Measurements from ENCODE around the gene COL1A2. TPM values are rescaled to one million over a fixed set of nuclear protein-coding genes. Genes with fewer than 3 reads are reported as not detected.

Gene COL1A2
- polyA plus RNA-seq, 1 donor from 2014 or later, result 2.5 TPM

- H4K20me1 ChIP-seq (ENCODE audit: insufficient read depth), result no peaks in the 10 kb centered on the region
- H3F3A ChIP-seq (ENCODE audit: insufficient read depth, low read length, poor library complexity, severe bottlenecking), result no peaks in the 10 kb centered on the region
- peak overlapping the region; percentile 50 for H3K27ac ChIP-seq (ENCODE audit: low read length)
- no peak overlapping the region for H3K9ac ChIP-seq (ENCODE audit: low read length)
- H3K9me3 ChIP-seq (ENCODE audit: low read length), result no peaks in the 10 kb centered on the region
- no peak for TF ChIP-seq RAD21 (conservative IDR thresholded peaks at IDR 0.05)
- TF ChIP-seq EP300 (conservative IDR thresholded peaks at IDR 0.05; ENCODE audit: poor library complexity, severe bottlenecking), result no peak
- no peak for TF ChIP-seq EZH2 (IDR thresholded peaks at IDR 0.05; ENCODE audit: borderline replicate concordance, insufficient read depth, low read length, poor library complexity, severe bottlenecking)
- no peak for TF ChIP-seq TAF1 (IDR thresholded peaks at IDR 0.05; ENCODE audit: low read depth)
- no peak for TF ChIP-seq MXI1 (conservative IDR thresholded peaks at IDR 0.05; ENCODE audit: poor library complexity, severe bottlenecking)
- TF ChIP-seq CTCF (IDR thresholded peaks at IDR 0.05; ENCODE audit: poor library complexity, severe bottlenecking), result no peak
- no peak for TF ChIP-seq SMC3 (conservative IDR thresholded peaks at IDR 0.05; ENCODE audit: poor library complexity)
- no peak for TF ChIP-seq POLR2AphosphoS5 (IDR thresholded peaks at IDR 0.05)
- no peak for TF ChIP-seq REST (IDR thresholded peaks at IDR 0.05; ENCODE audit: borderline replicate concordance)
- H2AFZ ChIP-seq (ENCODE audit: low read depth, low read length), result no peak overlapping the region
- no peaks in the 10 kb centered on the region for H3K9me2 ChIP-seq (ENCODE audit: insufficient read depth, low read length)
- no peak overlapping the region for H3K4me2 ChIP-seq (ENCODE audit: low read length)
- no peaks in the 10 kb centered on the region for H3K36me3 ChIP-seq (ENCODE audit: insufficient read depth, low read length)
- H3K79me2 ChIP-seq (replicated peaks; ENCODE audit: insufficient read depth, low read length), result no peaks in the 10 kb centered on the region
- H3K4me3 ChIP-seq (ENCODE audit: low read length), result no peak overlapping the region
- H3K27me3 ChIP-seq (ENCODE audit: insufficient read depth, low read depth, low read length), result no peaks in the 10 kb centered on the region
Observed at GRCh38 chr7:94412762-94413322, 18.1 kb downstream of the COL1A2 start.

GRCh38 chr7:94414481-94414880 is 19.8 kb downstream of the COL1A2 start:
- H2AFZ ChIP-seq (ENCODE audit: low read depth, low read length), result no peak overlapping the region
- no peak overlapping the region for H3K4me2 ChIP-seq (ENCODE audit: low read length)
- no peaks in the 10 kb centered on the region for H3K9me2 ChIP-seq (ENCODE audit: insufficient read depth, low read length)
- no peak overlapping the region for H3K27ac ChIP-seq (ENCODE audit: low read length)
- H3K4me3 ChIP-seq (ENCODE audit: low read length), result no peak overlapping the region
- no peaks in the 10 kb centered on the region for H3K36me3 ChIP-seq (ENCODE audit: insufficient read depth, low read length)
- H3K9me3 ChIP-seq (ENCODE audit: low read length), result no peaks in the 10 kb centered on the region
- no peaks in the 10 kb centered on the region for H3K79me2 ChIP-seq (replicated peaks; ENCODE audit: insufficient read depth, low read length)
- H3K27me3 ChIP-seq (ENCODE audit: insufficient read depth, low read depth, low read length), result no peaks in the 10 kb centered on the region
- no peaks in the 10 kb centered on the region for H3F3A ChIP-seq (ENCODE audit: insufficient read depth, low read length, poor library complexity, severe bottlenecking)
- no peak for TF ChIP-seq SMC3 (conservative IDR thresholded peaks at IDR 0.05; ENCODE audit: poor library complexity)
- TF ChIP-seq CTCF (IDR thresholded peaks at IDR 0.05; ENCODE audit: poor library complexity, severe bottlenecking), result no peak
- TF ChIP-seq EZH2 (IDR thresholded peaks at IDR 0.05; ENCODE audit: borderline replicate concordance, insufficient read depth, low read length, poor library complexity, severe bottlenecking), result no peak
- TF ChIP-seq EP300 (conservative IDR thresholded peaks at IDR 0.05; ENCODE audit: poor library complexity, severe bottlenecking), result no peak
- no peak for TF ChIP-seq POLR2AphosphoS5 (IDR thresholded peaks at IDR 0.05)
- TF ChIP-seq REST (IDR thresholded peaks at IDR 0.05; ENCODE audit: borderline replicate concordance), result no peak
- TF ChIP-seq TAF1 (IDR thresholded peaks at IDR 0.05; ENCODE audit: low read depth), result no peak
- no peak for TF ChIP-seq MXI1 (conservative IDR thresholded peaks at IDR 0.05; ENCODE audit: poor library complexity, severe bottlenecking)
- TF ChIP-seq RAD21 (conservative IDR thresholded peaks at IDR 0.05), result no peak
- H4K20me1 ChIP-seq (ENCODE audit: insufficient read depth), result no peaks in the 10 kb centered on the region
- H3K9ac ChIP-seq (ENCODE audit: low read length), result no peak overlapping the region
